ENCODE measurements around the gene IL1RN.

Gene IL1RN

GRCh38 chr2:113164215-113164929 is 37.0 kb downstream of the IL1RN start:
- H3K4me3 ChIP-seq, result no peak overlapping the region
- peak; percentile 33 for DNase-seq (ENCODE audit: low spot score)
- no peak for TF ChIP-seq CTCF (IDR thresholded peaks at IDR 0.05)
- H3K27ac ChIP-seq, result no peak overlapping the region

DNA sequence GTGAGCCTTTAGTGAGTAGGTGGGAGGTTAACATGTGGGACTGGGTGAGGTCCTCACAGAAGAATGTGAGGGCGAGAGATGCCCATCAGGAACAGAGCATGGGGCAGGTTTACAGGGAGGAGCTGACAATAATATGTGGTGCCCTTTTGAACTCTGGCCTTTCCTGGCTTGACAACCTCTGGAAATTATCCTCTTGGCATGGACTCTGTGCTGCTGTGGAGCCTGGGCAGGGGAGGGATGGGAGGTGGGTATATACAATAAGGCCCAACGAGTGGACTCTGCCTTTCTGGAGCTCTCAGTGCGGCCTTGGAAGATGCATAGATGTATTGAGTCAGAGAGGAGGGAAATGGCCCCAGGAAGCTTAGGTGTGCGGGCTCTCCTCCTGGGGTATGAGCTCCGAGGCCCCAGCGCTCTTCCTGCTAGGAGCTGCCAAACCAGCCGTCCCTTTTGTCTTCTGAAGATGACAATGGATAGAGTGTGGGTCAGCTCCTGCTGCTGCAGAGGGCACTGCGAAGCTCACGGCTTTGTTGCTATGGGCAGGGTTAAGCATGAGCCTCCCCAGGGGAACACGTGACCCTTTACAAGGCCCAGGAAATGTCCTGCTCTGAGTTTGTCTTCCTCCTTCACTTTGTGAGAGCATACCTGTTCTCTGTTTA is 37.7 kb downstream of the IL1RN start:
- DNase-seq (ENCODE audit: low spot score), result peak; percentile 29
- Histone ChIP-seq H3K4me3 (no peak overlapping the region), H3K27ac (no peak overlapping the region)
- TF ChIP-seq CTCF (IDR thresholded peaks at IDR 0.05), result no peak

DNA sequence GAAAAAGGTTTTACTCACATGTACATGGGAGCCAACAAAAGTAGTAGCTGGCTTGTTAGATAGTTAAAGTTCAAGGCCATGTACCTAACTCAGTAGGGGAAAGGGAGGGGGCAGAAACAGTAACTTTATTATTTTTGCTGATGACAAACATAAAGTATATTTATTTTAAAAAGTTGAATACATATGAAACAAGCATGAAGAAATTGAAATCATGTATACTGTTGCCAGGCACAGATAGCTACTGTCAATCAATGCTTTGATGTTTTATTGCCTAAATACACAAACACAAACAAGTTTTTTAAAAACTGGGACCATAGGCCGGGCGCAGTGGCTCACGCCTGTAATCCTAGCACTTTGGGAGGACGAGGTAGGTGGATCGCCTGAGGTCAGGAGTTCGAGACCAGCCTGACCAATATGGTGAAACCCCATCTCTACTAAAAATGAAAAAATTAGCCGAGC is 38.8 kb downstream of the IL1RN start:
- Histone ChIP-seq H3K27ac (no peak overlapping the region), H3K4me3 (no peak overlapping the region)
- DNase-seq (ENCODE audit: low spot score), result no peak
- no peak for TF ChIP-seq CTCF (IDR thresholded peaks at IDR 0.05)

DNA sequence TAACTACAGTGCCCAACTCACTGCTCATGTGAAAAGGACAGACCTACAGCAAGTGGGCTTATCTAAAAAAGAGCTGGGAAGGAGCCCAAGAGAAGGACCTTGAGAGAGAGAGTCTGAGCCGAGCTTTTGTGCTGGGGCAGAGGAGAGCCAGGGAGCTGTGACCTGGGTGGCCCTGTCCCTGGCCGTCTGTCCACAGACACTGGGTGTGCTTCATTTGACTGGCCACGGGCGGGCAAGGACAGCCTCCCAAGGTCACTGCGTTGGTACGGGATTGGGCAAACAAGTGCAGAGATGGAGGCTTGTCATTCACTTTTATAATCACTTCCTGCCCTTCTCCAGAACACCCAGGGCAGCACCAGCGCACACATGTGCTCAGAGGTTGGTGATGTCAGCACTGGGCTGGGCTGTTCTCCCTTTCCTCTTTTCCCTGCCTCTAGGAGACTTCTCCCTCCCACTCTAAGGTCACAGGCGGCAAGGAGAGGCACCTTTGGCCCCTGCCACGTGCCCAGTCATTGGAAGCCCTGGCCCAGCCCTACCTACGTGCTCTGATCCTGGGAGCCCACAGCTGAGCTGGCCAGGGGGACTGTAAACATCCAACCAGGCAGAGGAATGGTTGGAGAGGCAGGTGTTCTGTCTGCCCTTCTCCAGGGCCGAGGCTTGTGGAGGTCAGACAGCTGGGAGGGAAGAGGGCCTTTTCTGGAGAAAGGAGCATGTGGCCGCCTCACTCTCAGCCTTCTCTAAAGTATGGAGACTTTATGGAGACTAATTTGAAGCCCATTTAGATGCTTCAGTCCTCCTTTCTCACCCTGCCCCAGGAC is 39.9 kb downstream of the IL1RN start:
- DNase-seq (ENCODE audit: low spot score), result peak; percentile 67
- no peak overlapping the region for H3K27ac ChIP-seq
- no peak overlapping the region for H3K4me3 ChIP-seq
- no peak for TF ChIP-seq CTCF (IDR thresholded peaks at IDR 0.05)

GRCh38 chr2:113167962-113168340 is 40.6 kb downstream of the IL1RN start:
- H3K27ac ChIP-seq, result no peak overlapping the region
- DNase-seq (ENCODE audit: low spot score), result no peak
- TF ChIP-seq CTCF (IDR thresholded peaks at IDR 0.05), result no peak
- no peak overlapping the region for H3K4me3 ChIP-seq

DNA sequence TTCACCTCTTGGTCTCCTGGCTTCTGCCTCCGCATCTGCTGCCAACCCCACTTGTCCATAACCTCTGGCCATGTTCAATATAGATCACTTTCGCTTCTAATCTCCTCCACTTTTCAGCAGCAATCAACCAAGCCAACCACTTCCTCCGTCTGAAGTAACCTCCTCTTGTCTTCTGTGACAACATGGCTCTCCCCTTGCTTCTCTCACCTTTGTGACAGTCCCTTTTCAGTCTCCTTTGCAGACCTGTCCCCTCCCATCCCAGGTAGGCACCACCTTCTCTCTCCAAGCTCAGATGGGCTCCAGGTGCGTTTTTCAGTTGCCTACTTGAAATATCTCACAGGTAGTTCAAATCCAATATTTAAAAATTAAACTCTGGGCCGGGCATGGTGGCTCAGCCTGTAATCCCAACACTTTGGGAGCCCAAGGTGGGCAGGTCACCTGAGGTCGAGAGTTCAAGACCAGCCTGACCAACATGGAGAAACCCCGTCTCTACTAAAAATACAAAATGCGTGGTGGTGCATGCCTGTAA is 41.7 kb downstream of the IL1RN start:
- DNase-seq (ENCODE audit: low spot score), result no peak

More for the DNA sequence above, 41.7 kb downstream of the IL1RN start:
- no peak for TF ChIP-seq CTCF (IDR thresholded peaks at IDR 0.05)
- Histone ChIP-seq H3K4me3 (no peak overlapping the region), H3K27ac (no peak overlapping the region)
